Skeletal muscle satellite cell (primary cell): ENCODE data around the gene LHX6.
A peak's percentile ranks its signal among the peaks of the same experiment; 100 is the strongest.

ENCODE experiments used
- H3K27me3 ChIP-seq: 2 replicates; pipeline ENCODE4 v1.7.0; 2013; ENCODE audit warnings: low read length; ENCODE audit not compliant: control insufficient read depth, insufficient read depth
- H3K36me3 ChIP-seq: 2 replicates; pipeline ENCODE4 v1.7.0; 2013; ENCODE audit warnings: mild to moderate bottlenecking, control low read depth, low read length; ENCODE audit not compliant: insufficient read depth
- H3K4me1 ChIP-seq: 2 replicates; pipeline ENCODE4 v1.7.0; 2013; ENCODE audit warnings: low read length; ENCODE audit not compliant: control insufficient read depth, insufficient read depth
- H3K4me2 ChIP-seq: 2 replicates; pipeline ENCODE4 v1.7.0; 2013; ENCODE audit warnings: mild to moderate bottlenecking, low read length
- H3K4me3 ChIP-seq: 2 replicates; pipeline ENCODE4 v1.7.0; 2013; ENCODE audit warnings: low read length
- H3K9ac ChIP-seq: 2 replicates; pipeline ENCODE4 v1.7.0; 2013; ENCODE audit warnings: mild to moderate bottlenecking, low read depth, low read length, moderate library complexity
- H3K9me3 ChIP-seq: replicated peaks from 2 replicates; pipeline ENCODE4 v1.7.0; 2013; ENCODE audit warnings: mild to moderate bottlenecking, control low read depth, low read length

The LHX6 gene

GRCh38 chr9:122212473-122213004 is 16.2 kb downstream of the LHX6 start:
- H3K4me2 ChIP-seq, result no peak overlapping the region
- peaks cover 68% of the 10 kb centered on the region for H3K27me3 ChIP-seq
- H3K4me3 ChIP-seq, result no peak overlapping the region
- H3K4me1 ChIP-seq, result peaks cover 10% of the 10 kb centered on the region
- H3K9me3 ChIP-seq, result no peaks in the 10 kb centered on the region
- H3K9ac ChIP-seq, result no peak overlapping the region
- H3K36me3 ChIP-seq, result no peaks in the 10 kb centered on the region

DNA sequence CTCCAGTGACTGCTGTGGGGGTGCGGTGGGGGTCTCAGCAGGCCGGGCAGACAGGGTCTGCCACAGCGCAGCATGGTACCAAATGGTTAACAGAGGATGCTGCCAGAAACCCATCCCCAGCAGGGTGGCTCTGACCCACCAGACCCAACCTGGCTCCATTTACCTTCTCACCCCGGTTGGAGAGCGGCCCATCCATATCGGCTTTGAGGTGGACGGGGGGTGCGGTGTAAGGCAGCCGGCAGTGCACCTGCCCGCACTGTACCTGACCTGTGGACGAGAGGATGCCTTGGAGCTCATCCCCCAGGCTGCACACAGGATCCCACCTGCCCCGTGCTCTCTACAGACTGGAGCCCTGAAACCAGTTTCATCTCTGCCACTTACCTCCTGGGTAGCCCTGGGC is 19.3 kb downstream of the LHX6 start:
- peaks cover 25% of the 10 kb centered on the region for H3K4me1 ChIP-seq
- no peak overlapping the region for H3K4me3 ChIP-seq
- no peak overlapping the region for H3K9ac ChIP-seq
- no peaks in the 10 kb centered on the region for H3K9me3 ChIP-seq
- H3K4me2 ChIP-seq, result no peak overlapping the region
- no peaks in the 10 kb centered on the region for H3K36me3 ChIP-seq
- peaks cover 48% of the 10 kb centered on the region for H3K27me3 ChIP-seq

GRCh38 chr9:122207096-122207495 is 21.7 kb downstream of the LHX6 start:
- H3K4me1 ChIP-seq, result peaks cover 17% of the 10 kb centered on the region
- no peak overlapping the region for H3K4me3 ChIP-seq
- peaks cover 27% of the 10 kb centered on the region for H3K27me3 ChIP-seq
- no peak overlapping the region for H3K4me2 ChIP-seq
- H3K9me3 ChIP-seq, result no peaks in the 10 kb centered on the region
- H3K36me3 ChIP-seq, result no peaks in the 10 kb centered on the region
- H3K9ac ChIP-seq, result no peak overlapping the region

DNA sequence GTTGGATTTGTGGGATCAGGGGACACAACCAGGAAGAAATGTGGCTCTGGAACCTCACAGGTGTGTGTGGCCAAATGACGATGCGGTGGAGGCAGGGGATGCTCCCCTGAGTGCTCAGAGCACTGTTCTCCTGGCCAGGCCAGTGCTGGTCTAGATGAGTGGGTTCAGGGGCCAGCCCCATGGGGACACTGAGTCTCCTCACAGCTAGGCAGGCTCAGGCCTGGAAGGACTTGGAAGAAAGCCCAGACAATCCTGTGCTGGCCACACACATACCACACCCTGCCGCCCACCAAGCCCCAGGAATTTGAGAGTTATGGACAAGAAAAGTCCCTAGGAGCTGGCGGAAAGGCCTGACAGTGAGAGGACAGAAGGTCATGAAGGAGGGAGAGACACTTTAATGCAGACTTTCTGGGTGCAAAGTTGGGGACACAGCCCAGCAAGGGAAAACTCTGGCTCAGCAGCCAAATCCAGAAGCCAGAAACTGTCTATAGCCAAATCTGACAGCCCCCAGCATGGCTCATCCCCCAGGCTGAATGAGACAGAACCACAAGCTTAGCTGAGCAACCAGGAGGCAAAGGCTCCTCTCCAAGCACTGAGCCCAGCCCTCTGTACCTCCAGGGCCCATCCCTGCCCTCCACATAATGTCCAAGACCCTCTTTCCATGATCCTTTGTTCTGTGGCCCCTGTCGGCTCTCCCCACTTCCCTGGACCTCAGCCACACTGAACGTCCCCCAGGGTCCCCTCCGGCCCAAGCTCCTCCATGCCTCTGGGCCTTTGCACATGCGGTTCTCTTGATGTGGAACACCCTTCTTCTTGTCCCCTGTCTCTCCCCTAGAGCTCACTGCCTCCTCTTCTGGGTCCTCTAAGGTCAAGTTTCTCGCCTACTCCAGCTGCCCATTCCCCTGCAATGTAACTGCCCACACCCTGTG is 22.4 kb downstream of the LHX6 start:
- H3K9ac ChIP-seq, result no peak overlapping the region
- peaks cover 24% of the 10 kb centered on the region for H3K4me1 ChIP-seq
- no peaks in the 10 kb centered on the region for H3K9me3 ChIP-seq
- no peaks in the 10 kb centered on the region for H3K36me3 ChIP-seq
- no peak overlapping the region for H3K4me3 ChIP-seq
- H3K4me2 ChIP-seq, result peak overlapping the region; percentile 55
- H3K27me3 ChIP-seq, result peaks cover 20% of the 10 kb centered on the region

GRCh38 chr9:122205176-122205575 is 23.6 kb downstream of the LHX6 start:
- no peak overlapping the region for H3K4me3 ChIP-seq
- no peaks in the 10 kb centered on the region for H3K9me3 ChIP-seq
- no peak overlapping the region for H3K4me2 ChIP-seq
- H3K27me3 ChIP-seq, result peaks cover 10% of the 10 kb centered on the region
- H3K9ac ChIP-seq, result no peak overlapping the region
- no peaks in the 10 kb centered on the region for H3K36me3 ChIP-seq
- H3K4me1 ChIP-seq, result peaks cover 30% of the 10 kb centered on the region

DNA sequence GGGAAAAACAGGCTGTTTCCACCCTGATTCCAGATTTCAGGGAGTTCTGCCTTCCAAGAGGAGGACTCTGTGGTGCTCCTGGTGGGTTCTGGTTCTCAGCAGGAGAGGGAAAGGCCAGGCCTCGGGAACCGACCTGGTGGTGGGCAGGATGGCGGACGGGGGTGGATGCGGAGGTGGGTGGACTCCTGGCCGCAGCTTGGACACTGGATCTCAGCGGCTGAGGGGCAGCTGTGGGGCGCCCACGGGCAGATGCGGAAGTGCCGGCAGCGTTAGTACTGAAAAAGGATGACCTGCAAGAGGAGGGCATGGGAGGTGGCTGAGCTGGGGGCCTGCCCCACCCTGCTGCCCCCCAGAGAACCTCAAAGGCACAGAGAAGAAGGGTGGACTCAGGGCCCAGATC is 24.3 kb downstream of the LHX6 start:
- Histone ChIP-seq H3K4me1 (peaks cover 30% of the 10 kb centered on the region), H3K9me3 (no peaks in the 10 kb centered on the region), H3K27me3 (peaks cover 9% of the 10 kb centered on the region), H3K36me3 (no peaks in the 10 kb centered on the region), H3K4me3 (no peak overlapping the region), H3K4me2 (no peak overlapping the region), H3K9ac (no peak overlapping the region)

DNA sequence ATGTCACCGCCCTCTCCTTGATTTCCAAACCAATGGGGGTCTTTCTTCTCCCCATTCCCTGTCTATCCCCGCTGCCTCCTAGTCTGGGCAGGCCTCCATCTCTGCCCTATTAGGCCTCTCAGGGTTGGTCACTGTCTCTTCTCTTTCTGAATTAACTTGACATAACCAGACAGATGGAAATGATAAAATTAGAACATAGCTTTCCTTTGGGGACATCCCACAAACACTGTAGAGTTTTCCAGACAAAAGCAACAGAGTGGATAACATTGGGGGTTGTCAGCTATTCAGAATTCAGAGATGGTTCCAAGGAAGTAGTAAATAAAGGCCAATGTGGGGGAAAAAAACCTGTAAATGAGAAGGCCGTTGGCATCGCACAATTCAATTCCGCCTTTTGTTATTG is 24.7 kb downstream of the LHX6 start:
- H3K4me2 ChIP-seq, result no peak overlapping the region

GRCh38 chr9:122202111-122202510 is 26.6 kb downstream of the LHX6 start:
- Histone ChIP-seq H3K9me3 (no peaks in the 10 kb centered on the region), H3K27me3 (peaks cover 20% of the 10 kb centered on the region)

More for the DNA sequence above, 24.7 kb downstream of the LHX6 start:
- Histone ChIP-seq H3K4me1 (peaks cover 30% of the 10 kb centered on the region), H3K27me3 (peaks cover 10% of the 10 kb centered on the region), H3K9me3 (no peaks in the 10 kb centered on the region), H3K4me3 (no peak overlapping the region), H3K9ac (no peak overlapping the region), H3K36me3 (no peaks in the 10 kb centered on the region)

GRCh38 chr9:122201641-122202040 is 27.1 kb downstream of the LHX6 start:
- Histone ChIP-seq H3K27me3 (peaks cover 24% of the 10 kb centered on the region), H3K4me3 (no peak overlapping the region), H3K9me3 (no peaks in the 10 kb centered on the region), H3K4me1 (peaks cover 25% of the 10 kb centered on the region), H3K36me3 (no peaks in the 10 kb centered on the region), H3K4me2 (peak overlapping the region; percentile 29), H3K9ac (no peak overlapping the region)

More at GRCh38 chr9:122202111-122202510, 26.6 kb downstream of the LHX6 start:
- H3K4me2 ChIP-seq, result no peak overlapping the region
- no peak overlapping the region for H3K4me3 ChIP-seq
- no peaks in the 10 kb centered on the region for H3K36me3 ChIP-seq
- H3K4me1 ChIP-seq, result peaks cover 30% of the 10 kb centered on the region
- H3K9ac ChIP-seq, result no peak overlapping the region

GRCh38 chr9:122200960-122201595 is 27.7 kb downstream of the LHX6 start:
- Histone ChIP-seq H3K4me3 (no peak overlapping the region), H3K9me3 (no peaks in the 10 kb centered on the region)

GRCh38 chr9:122197882-122198281 is 30.9 kb downstream of the LHX6 start:
- Histone ChIP-seq H3K4me3 (no peak overlapping the region), H3K27me3 (peaks cover 31% of the 10 kb centered on the region), H3K4me2 (no peak overlapping the region), H3K9ac (no peak overlapping the region), H3K4me1 (peaks cover 14% of the 10 kb centered on the region), H3K9me3 (no peaks in the 10 kb centered on the region), H3K36me3 (no peaks in the 10 kb centered on the region)

More at GRCh38 chr9:122200960-122201595, 27.7 kb downstream of the LHX6 start:
- Histone ChIP-seq H3K36me3 (no peaks in the 10 kb centered on the region), H3K9ac (no peak overlapping the region), H3K4me1 (peaks cover 19% of the 10 kb centered on the region), H3K27me3 (peaks cover 26% of the 10 kb centered on the region), H3K4me2 (peak overlapping the region; percentile 29)
